ENCODE data around the gene MTHFD1. TPM values are rescaled to one million over a fixed set of nuclear protein-coding genes. Genes with fewer than 3 reads are reported as not detected.

MTHFD1 gene
- total RNA-seq, 1 donor from 2014 or later = 49.3 TPM

DNA sequence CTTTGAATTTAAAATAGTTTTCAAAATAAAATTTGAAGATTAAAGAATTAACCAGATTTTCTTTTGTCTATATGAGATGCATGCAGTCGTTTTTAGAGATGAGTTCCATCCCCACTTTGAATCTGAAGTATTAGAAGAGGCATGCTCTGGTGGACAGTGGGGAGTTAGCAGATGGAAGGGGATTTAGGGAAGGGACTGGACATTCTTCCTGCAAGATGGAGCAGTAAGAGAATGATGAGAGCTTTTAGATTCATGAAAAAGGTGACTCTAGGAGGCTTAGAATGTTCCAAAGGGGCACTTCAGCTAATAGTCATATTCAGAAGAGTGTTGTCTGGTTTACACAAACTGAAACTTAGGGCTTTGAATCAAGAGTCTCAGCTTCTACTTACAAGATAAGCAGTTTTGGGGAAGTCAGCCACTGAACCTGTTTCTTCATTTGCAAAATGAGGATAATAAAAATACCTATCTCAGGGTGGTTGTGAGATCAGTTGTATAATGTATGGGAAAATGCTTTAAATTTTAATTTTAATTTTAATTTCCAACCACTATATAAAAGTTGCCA is 120.1 kb downstream of the MTHFD1 start:
- H3K4me1 ChIP-seq = peaks cover 18% of the 10 kb centered on the region
- Mint-ChIP-seq H3K27ac (no peak overlapping the region), H3K9me3 (no peaks in the 10 kb centered on the region), H3K4me1 (peaks cover 31% of the 10 kb centered on the region), H3K4me3 (no peak overlapping the region), H3K27me3 (ENCODE audit: insufficient read depth, low read depth) (no peaks in the 10 kb centered on the region), H3K36me3 (no peaks in the 10 kb centered on the region)
- H2AFZ ChIP-seq (replicated peaks) = no peak overlapping the region
- H3K9me3 ChIP-seq (ENCODE audit: low read depth) = no peaks in the 10 kb centered on the region
- no peak for TF ChIP-seq EZH2phosphoT487 (IDR thresholded peaks at IDR 0.05)
- no peak for TF ChIP-seq EZH2 (IDR thresholded peaks at IDR 0.05)
- TF ChIP-seq, protein P1, sequence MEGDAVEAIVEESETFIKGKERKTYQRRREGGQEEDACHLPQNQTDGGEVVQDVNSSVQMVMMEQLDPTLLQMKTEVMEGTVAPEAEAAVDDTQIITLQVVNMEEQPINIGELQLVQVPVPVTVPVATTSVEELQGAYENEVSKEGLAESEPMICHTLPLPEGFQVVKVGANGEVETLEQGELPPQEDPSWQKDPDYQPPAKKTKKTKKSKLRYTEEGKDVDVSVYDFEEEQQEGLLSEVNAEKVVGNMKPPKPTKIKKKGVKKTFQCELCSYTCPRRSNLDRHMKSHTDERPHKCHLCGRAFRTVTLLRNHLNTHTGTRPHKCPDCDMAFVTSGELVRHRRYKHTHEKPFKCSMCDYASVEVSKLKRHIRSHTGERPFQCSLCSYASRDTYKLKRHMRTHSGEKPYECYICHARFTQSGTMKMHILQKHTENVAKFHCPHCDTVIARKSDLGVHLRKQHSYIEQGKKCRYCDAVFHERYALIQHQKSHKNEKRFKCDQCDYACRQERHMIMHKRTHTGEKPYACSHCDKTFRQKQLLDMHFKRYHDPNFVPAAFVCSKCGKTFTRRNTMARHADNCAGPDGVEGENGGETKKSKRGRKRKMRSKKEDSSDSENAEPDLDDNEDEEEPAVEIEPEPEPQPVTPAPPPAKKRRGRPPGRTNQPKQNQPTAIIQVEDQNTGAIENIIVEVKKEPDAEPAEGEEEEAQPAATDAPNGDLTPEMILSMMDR (IDR thresholded peaks at IDR 0.05) = no peak
- DNase-seq (ENCODE audit: low spot score) = no peak
- no peak overlapping the region for H3K27ac ChIP-seq
- H3K79me2 ChIP-seq (ENCODE audit: low read depth) = peaks cover 83% of the 10 kb centered on the region
- peaks cover 55% of the 10 kb centered on the region for H4K20me1 ChIP-seq (ENCODE audit: low read depth)
- H3F3A ChIP-seq (ENCODE audit: low read depth) = peaks cover 33% of the 10 kb centered on the region
- H3K27me3 ChIP-seq = no peaks in the 10 kb centered on the region
- H3K9ac ChIP-seq = no peak overlapping the region
- H3K36me3 ChIP-seq = no peaks in the 10 kb centered on the region
- H3K4me2 ChIP-seq = no peak overlapping the region
- H3K4me3 ChIP-seq = no peak overlapping the region

DNA sequence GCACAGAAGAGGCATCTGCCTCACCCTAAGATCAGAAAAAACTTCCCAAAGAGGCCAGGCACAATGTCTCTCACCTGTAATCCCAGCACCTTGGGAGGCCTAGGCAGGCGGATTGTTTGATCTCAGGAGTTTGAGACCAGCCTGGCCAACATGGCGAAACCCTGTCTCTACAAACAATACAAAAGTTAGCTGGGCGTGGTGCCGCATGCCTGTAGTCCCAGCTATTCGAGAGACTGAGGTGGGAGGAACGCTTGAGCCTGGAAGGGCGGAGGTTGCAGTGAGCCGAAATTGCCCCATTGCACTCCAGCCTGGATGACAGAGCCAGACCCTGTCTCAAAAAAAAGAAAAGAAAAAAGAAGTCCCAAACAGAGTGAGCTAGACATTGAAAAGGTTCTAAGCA is 120.9 kb downstream of the MTHFD1 start:
- no peaks in the 10 kb centered on the region for H3K27me3 ChIP-seq
- H3K4me2 ChIP-seq = no peak overlapping the region
- no peak overlapping the region for H3K4me3 ChIP-seq
- DNase-seq (ENCODE audit: low spot score) = peak; percentile 23
- H2AFZ ChIP-seq (replicated peaks) = no peak overlapping the region
- TF ChIP-seq EZH2phosphoT487 (IDR thresholded peaks at IDR 0.05) (no peak), EZH2 (IDR thresholded peaks at IDR 0.05) (no peak)
- TF ChIP-seq, protein P1 (IDR thresholded peaks at IDR 0.05) = no peak
- Mint-ChIP-seq H3K4me1 (peaks cover 31% of the 10 kb centered on the region), H3K9me3 (no peaks in the 10 kb centered on the region), H3K27me3 (ENCODE audit: insufficient read depth, low read depth) (no peaks in the 10 kb centered on the region), H3K4me3 (no peak overlapping the region), H3K27ac (no peak overlapping the region), H3K36me3 (no peaks in the 10 kb centered on the region)
- H3K9ac ChIP-seq = no peak overlapping the region
- no peaks in the 10 kb centered on the region for H3K9me3 ChIP-seq (ENCODE audit: low read depth)
- peaks cover 18% of the 10 kb centered on the region for H3K4me1 ChIP-seq
- H4K20me1 ChIP-seq (ENCODE audit: low read depth) = peaks cover 62% of the 10 kb centered on the region
- H3K79me2 ChIP-seq (ENCODE audit: low read depth) = peaks cover 89% of the 10 kb centered on the region
- H3F3A ChIP-seq (ENCODE audit: low read depth) = peaks cover 26% of the 10 kb centered on the region
- H3K36me3 ChIP-seq = no peaks in the 10 kb centered on the region
- H3K27ac ChIP-seq = no peak overlapping the region

Small RNA genes lying within 50 kb of the gene (small RNA-seq; reads per million reads assigned to genes)
- gene AL161756.2 = not detected

Other genes with a start within 250 kb of the MTHFD1 start
- gene ESR2, start 94.0 kb upstream of the MTHFD1 start, total RNA-seq (ENCODE audit: low replicate concordance) = 0.21 and 0.31 TPM in 2 replicates
- 2.4 and 3.2 TPM in 2 replicates for gene AKAP5, start 77.1 kb downstream of the MTHFD1 start, total RNA-seq (ENCODE audit: low replicate concordance)
- 11.6 and 14.3 TPM in 2 replicates for gene ZBTB25, start 115.5 kb downstream of the MTHFD1 start, total RNA-seq (ENCODE audit: low replicate concordance)
- 40.9 and 53.3 TPM in 2 replicates for gene ZBTB1, start 116.4 kb downstream of the MTHFD1 start, total RNA-seq (ENCODE audit: low replicate concordance)
- gene HSPA2, start 152.4 kb downstream of the MTHFD1 start, total RNA-seq (ENCODE audit: low replicate concordance) = 5.5 and 9.2 TPM in 2 replicates
- 0.81 TPM in 1 of 2 replicates, not detected in the other for gene PPP1R36, start 161.6 kb downstream of the MTHFD1 start, total RNA-seq (ENCODE audit: low replicate concordance)

Measured in neural progenitor cell (in vitro differentiated cells).